GM19025 (cell line): ENCODE results near the gene WRNIP1.
"Not testable (repeated sequence)": the region's sequence is repeated elsewhere in the genome, so short reads cannot be mapped to it uniquely, and the experiment has no call there.

Experiments used
- ATAC-seq: cut with Tn5 transposase; IDR thresholded peaks from one replicate; pipeline ENCODE4 v1.9.1; 2021; ENCODE audit warnings: mild to moderate bottlenecking, low read depth, moderate library complexity; ENCODE audit not compliant: unreplicated experiment

Gene WRNIP1

DNA sequence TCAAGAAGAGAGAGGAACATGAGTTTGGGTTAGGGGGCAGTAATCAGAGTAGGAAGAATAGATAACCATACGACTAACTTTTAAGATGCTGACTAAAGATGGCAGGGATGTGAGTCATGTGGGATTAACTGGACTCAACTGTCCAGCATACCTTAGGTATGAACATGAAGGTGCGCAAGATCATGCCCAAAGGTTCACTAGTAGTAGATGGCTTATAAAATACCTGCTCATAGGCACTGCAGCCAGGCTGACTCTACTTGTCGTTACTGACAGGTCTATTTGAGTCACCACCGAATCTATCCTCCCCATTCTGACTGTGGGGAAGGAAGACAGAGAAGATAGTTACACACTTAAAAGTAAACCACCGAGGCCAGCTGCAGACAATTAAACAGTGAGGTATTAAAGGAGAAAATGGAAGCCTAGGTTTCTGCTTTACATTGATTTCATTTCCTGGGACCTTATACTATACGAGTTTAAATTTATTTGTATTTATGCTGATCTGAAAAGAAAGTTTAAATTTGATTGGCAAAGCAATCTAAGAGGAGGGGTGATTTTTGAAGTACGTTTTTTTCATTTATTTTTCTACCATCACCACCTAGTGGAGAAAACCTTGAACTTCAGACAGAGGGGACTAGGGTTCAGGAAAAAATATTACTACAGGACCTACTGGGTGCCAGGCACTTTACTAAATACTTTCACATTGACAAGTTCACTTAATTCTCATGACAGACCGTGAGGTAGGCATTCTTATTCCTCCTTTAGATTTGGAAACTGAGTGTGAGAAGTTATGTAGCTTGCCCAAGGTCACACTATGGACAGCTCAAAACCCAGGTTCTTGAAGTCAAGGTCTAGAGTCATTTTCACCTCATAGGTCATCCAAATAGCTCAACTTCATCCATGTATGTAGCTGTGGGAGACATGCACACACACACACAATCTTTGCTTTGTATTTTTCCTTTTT is 4.0 kb upstream of the WRNIP1 start:
- ATAC-seq = no peak

DNA sequence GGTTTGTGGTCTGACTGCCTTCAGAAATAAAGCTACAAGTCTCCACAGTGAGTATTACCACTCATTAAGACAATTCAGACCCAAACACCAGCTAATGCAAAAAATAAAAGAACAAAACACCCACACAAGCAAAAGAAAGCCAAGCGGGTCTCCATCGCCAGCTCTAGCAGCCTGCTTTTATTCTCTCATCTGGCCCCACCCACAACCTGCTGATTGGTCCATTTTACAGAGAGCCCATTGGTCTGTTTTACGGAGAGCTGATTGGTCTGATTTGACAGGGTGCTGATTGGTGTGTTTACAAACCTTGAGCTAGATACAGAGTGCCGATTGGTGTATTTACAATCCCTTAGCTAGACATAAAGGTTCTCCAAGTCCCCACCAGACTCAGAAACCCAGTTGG is 2.3 kb upstream of the WRNIP1 start:
- not testable (repeated sequence) for ATAC-seq

DNA sequence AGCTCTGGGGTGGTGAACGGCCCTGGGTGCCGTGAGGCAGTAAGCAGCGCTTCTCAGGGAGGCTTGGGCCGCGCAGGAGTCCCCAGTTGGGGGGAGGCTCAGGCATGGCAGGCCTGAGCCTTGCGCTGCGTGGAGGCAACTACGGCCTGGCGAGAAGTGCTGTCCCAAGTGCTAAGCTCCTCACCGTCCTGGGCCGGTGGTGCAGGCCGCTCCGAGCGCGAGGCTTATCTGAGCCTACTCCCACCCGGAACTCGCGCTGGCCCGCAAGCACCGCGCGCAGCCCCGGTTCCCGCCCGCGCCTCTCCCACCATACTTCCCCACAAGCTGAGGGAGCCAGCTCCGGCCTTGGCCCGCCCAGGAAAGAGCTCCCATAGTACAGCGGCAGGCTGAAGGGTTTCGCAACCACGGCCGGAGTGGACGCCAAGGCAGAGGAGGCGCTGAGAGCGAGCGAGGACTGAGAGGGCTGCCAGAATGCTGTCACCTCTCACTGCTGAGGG is 1.8 kb upstream of the WRNIP1 start:
- no peak for ATAC-seq

DNA sequence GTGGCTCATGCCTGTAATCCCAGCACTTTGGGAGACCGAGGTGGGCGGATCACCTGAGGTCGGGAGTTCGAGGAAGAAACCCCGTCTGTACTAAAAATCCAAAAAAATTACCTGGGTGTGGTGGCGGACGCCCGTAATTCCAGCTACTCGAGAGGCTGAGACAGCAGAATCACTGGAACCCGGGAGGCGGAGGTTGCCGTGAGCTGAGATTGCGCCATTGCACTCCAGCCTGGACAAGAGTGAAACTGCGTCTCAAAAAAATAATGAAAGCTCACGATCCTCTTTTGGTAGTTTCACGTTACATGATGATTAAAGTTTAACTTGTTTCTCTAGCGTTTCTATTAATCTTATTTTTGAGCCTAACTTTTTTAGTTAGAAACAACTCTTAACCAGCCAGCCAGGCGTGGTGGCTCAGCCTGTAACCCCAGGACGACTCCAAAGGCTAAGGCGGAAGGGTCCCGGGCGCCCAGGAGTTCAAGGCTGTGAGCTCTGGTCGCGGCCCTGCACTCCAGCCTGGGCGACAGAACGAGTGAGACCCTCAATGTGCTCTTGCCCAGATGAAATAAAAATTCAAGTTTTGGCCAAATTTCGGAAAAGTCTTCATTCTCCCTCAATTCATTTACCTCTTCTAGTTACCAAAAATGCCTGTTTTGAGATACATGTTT is 1.2 kb upstream of the WRNIP1 start:
- no peak for ATAC-seq

DNA sequence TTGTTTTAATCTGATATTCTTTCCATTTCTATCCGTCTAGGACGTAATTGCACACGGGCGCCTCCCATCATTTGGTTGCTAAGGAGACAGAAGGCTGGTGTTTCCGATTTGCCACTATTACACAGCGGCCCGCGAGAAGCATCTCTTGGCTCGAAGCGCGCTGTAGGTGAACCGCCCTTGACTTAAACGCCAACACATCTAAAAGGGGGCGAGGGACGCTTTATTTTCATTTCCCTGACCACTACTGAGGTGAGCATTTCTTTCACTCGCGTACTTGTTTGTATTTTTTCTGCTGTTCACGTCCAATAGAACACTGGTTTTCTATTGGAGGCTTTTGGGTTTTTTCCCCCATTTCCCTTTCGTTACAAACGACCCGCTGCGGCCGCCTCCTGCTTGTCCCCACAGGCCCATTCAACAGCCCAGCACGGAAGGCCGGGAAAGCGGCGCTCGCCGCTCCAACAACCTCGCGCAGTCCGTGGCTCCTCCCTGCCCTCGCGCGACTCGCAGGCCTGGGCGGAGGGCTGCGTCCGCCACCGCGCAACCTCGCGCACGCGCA is 505 bp upstream of the WRNIP1 start:
- ATAC-seq = peak; percentile 36

DNA sequence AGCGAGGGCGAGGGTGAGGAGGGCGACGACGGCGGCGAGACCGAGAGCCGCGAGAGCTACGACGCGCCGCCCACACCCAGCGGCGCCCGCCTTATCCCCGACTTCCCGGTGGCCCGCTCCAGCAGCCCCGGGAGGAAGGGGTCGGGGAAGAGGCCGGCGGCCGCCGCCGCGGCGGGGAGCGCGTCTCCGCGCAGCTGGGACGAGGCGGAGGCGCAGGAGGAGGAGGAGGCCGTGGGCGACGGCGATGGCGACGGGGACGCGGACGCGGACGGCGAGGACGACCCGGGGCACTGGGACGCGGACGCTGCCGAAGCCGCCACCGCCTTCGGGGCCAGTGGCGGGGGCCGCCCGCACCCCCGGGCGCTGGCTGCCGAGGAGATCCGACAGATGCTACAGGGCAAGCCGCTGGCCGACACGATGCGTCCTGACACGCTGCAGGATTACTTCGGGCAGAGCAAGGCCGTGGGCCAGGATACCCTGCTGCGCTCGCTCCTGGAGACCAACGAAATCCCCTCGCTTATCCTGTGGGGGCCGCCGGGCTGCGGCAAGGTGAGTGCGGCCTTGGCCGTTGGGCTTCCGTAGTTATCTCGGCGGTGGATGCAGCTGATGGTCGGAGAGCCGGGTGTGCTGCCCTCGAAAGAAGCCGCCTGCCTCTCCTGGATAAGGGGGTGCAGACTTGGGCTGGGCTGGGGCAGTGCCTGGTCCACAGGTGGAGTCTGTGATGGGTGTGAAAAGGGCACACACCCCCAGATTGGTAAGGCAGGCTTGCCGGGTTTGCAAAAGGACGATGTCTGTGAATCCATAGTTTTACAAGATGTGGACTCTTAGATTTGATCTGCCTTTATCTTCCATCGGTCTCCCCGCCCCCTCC is 938 bp downstream of the WRNIP1 start:
- peak; percentile 21 for ATAC-seq

DNA sequence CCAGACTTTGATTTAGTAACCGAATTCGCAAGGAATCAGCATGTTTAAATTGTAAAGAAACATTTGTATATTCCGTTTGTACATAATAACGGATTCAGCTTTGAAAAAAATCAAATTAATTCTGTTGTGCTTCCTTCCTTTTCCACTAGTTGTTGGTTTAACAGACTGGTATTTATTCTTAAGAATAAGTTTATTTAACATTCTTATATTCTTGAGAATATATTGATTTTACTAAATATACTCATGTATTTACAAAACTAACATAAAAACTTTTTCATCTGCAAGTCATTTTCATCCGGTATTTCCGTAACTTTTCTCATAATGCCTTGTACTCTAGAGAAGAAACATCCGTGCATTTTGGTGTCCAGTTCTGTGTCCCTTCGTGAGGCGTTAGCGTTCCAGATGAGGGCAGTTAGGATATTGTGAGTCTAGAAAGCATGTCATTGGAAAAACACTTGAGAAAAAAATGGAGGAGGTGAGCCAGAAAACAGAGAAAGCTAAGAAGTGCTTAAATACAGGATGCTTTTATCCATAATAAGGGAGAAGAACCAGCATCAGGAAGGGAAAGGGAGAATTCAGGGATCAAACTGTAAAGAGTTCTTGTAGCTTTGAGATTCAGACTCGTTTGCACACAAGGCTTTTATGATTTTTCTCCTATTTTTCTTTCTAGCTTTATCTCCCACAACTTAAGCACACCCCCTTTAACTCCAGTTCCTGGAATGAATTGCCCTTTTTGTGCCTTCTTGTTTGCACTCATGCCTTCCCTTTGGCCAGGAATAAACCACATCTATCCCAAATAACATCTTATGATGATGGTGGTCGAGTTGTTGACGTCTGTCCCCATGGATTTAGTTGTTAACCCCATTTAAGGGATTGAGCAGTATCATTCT is 1.8 kb downstream of the WRNIP1 start:
- no peak for ATAC-seq

DNA sequence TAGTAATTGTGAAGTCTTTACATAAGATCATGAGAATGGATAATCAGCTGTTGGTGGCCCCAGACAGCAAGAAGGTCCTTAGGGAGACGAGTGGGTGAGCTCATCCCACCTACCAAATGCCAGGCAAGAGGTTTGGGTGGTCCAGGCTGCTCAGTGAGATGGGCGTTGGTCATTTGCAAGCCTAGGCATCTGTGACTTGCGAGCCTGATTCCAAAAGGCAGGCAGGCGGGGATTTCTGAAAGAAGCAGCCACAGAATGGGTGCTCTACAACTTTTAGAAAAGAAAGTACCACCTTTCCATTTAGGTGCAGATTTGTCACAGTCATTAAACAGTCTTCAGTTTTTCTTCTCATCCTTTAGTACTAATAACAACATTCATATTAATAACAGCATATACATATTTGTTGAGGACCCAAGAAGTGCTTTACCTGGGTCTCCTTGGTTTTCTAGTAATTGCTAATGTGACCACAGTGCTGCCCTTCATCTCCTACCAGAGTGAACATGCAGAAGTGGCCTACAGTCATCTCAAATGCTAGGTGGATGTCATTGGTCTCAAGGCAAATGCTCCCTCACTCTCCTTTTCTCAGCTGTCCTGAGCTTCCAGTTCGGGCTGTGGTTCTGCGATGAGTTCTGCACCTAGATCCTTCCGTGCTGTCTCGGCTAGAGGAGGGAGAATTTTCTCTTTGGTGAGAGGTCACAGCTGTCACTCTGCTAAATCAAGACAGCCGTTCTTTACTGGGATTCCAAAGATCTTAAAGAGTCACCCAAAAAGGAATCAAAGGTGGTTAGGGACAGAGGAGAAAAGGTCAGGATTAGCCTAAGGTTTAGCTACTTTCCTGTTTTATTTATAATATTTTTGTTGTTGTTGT is 2.7 kb downstream of the WRNIP1 start:
- ATAC-seq = no peak

DNA sequence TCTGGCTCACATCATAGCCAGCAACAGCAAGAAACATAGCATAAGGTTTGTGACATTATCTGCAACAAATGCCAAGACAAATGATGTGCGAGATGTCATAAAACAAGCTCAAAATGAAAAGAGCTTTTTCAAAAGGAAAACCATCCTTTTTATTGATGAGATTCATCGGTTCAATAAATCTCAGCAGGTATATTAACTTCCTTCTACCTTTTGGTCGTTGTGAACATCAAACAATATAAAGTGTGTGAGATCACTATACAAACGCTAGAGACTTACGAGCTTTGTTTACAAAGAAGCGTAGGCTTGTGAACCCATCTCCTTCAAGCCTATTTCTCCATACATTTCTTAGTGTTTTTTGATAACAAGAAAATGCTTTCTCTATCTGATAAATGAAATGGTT is 3.5 kb downstream of the WRNIP1 start:
- ATAC-seq = no peak

DNA sequence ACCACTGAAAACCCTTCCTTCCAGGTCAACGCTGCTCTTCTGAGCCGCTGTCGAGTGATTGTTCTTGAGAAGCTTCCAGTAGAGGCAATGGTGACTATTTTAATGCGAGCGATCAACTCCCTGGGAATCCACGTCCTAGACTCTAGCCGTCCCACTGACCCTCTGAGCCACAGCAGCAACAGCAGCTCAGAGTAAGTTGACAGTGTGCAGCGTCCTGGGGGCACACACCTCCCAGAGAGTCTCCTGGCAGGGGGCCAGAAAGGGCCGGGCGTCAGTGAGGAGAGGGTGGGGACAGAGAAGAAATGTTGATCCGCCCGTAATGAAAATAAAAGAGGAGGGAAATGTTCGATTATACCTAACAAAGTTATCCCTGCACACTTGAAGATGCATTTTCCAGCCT is 5.0 kb downstream of the WRNIP1 start:
- ATAC-seq = no peak

DNA sequence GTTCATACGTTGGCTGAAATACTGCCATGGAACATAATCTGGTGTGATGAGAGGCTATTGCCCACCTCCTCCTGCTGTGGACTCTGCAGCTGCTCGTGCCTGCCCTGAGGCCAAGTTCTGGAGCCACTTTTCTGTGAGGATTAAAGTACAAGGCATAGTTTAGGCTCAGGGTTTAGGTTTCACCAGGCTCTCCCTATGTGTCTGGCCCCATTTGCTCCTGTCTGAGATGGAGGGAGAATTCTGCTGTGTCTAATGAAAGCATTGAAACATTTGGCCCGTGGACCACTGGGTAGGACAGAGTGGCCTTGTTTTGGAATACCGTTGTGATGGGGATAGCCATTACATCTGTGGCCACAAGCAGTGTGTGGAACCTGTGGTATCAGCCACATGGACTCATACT is 5.9 kb downstream of the WRNIP1 start:
- ATAC-seq = no peak

DNA sequence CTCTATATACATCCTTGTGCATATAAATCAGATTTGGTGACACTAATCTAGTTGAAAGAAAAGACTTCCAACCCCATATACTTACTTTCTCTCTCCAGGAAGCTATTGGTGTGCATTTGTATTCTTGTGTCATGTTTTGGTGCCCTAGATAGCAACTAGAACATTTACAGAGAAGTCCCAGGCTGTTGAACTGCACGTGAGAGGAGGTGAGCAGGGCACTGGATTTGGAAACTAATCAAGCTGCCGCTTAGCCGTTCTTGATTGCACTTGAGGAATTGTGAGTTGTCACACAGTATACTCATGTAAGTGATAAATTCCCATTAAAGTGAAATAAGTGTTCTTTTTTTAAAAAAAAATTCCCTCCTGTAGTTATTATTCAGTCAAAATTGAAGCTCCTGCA is 7.6 kb downstream of the WRNIP1 start:
- no peak for ATAC-seq

DNA sequence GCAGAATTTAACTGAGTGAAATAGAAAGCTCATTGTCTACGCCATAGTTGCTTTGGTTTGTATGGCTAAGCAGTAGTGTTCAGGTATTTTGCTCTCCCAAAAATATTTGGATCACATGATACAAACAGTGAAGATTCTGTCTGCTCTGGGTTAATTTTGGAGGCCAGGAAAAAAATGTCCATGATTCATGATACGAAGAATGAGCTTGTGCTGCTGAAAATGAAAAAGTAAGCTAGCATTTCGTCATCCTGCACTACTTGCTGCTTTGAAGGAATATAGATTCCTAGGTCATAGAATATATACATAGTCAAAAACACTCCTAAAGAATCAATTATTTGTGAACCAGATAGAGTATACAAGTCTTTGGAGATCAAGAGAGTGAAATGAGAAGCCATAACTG is 8.3 kb downstream of the WRNIP1 start:
- ATAC-seq = no peak

DNA sequence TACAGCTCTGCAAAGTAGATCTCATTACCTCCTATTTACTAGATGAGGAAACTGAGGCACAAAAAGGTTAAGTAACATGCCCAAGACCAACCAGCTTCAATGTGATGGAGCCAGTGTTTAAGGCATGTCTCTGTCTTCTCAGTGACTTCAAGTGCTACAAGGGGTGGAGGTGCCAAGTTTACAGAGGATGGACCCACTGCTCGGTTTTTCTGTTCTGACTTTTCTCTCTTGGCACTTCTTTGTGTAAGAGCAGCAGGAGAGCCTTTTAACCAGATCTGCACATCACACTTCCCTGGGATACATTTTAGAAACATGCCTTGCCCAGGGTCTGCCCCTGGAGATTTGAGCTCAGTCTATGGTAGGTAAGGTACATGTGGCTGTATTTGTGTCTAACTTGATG is 9.8 kb downstream of the WRNIP1 start:
- no peak for ATAC-seq

DNA sequence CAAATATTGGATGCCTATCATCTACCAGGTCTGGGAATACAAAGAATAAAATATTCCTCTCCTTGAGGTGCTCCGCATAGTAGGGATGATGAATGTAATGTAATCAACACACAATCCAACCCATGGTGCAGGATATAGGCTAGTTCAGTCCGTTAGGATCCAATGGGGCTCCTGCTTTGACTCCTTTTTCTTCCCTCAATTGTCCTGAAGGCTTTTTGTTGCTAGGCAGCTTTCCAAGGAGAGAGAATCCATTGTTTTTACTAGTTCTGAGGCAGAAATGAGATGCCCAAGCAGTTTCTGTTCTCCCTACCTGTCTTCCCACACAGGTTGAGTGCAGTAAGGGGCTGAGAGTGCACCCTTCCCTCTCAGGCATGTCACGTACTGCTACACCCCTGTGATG is 12.1 kb downstream of the WRNIP1 start:
- no peak for ATAC-seq

DNA sequence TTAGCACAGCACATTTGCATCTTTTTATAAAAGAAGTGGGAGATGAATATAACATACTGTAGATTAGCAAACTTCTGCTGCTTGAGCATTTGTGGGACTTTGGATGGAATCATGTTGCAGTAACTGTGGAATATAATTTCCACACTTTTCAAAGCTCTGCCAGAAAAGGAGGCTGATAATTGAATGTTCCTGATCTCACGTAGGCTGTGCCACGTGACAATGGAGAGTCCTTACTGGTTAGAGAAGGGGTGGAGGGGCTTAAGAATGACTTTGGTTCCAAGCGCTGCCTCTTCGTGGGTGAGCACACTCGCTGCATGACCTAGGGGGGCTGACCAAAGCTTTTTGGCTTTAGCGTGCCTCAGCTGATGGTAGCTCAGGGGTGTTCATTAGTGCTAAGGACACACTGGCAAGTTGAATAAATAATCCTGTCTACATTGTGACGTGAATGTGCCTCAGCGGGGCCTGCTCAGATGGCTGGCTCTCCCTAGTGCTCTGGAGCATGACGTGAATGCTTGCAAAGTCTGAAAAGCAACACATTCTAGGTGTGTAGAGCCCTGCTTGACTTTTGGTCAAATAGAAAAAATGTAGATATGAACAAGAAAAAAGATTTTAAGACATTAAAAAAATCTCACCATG is 15.0 kb downstream of the WRNIP1 start:
- ATAC-seq = no peak

DNA sequence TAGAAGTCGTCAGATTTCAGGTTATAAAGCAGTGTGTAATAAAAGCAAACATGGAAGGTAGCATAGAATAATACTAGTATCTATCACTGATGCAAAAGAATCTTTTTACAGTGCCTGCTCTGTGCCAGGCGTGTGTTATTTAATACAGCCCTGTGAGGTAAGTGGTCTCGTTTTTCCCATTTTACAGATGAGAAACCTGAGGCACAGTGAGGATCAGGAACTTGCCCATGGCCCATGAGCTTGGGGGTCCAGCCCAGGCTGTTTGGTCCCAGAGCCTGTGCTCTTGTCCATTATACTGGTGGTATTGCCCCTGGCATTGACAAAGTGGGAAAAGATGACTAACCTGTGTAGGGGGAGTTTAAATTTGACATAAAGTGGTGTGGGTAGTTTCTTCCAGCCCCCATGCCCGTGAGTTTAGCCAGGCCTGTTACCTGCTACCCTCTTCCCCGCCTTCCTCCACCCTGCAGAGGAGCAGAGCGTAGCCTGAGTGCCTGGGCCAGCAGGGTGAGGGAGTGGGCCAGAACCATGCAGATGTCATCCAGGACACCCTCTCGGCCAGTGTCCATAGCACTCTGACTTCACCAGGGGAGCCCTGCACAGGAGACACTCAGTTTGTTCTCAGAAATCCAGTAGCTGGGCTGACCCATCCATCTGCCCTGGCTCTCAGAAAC is 16.6 kb downstream of the WRNIP1 start:
- ATAC-seq = no peak

DNA sequence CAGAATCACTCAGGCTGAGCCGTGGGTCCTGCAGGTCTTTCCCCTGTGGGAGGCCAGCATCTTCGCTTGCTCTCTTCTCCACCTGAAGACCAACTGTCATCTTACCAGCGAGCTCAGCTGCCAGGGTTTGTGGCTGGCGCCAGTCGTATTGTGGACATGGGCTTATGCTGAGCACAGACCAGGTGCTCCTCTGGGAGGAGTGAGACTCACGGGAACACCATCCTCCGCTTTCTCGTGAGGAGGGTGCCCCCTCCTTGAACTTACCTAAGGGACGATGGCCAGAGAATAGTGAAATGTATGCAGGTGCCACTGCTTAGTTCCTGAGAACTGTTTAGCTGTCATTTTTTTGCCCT is 17.1 kb downstream of the WRNIP1 start:
- ATAC-seq = no peak
